Hepatocyte (in vitro differentiated cells): ENCODE measurements around the gene MVB12B. TPM values are rescaled to one million over a fixed set of nuclear protein-coding genes. Genes with fewer than 3 reads are reported as not detected.

Experiments
- DNase-seq: peaks from one replicate; pipeline ENCODE4 v3.0.0-alpha.2; 2016; ENCODE audit warnings: low spot score
- H2AFZ ChIP-seq: fragments of 200-600 bp; sonication (generic); 2 replicates; pipeline ENCODE4 v1.6.0; 2016; ENCODE audit warnings: antibody characterized with exemption, mild to moderate bottlenecking
- H3K27ac ChIP-seq: fragments of 200-600 bp; sonication (generic); 2 replicates; pipeline ENCODE4 v1.5.1; 2016; ENCODE audit warnings: mild to moderate bottlenecking
- H3K27me3 ChIP-seq: fragments of 200-600 bp; sonication (generic); 2 replicates; pipeline ENCODE4 v1.6.1; 2016
- H3K36me3 ChIP-seq: fragments of 200-600 bp; sonication (generic); replicated peaks from 2 replicates; pipeline ENCODE4 v1.5.1; 2016; ENCODE audit warnings: low read depth; ENCODE audit not compliant: insufficient read depth
- H3K4me1 ChIP-seq: fragments of 200-600 bp; sonication (generic); 2 replicates; pipeline ENCODE4 v1.5.1; 2016; ENCODE audit warnings: mild to moderate bottlenecking, moderate library complexity; ENCODE audit not compliant: insufficient read depth
- H3K4me2 ChIP-seq: fragments of 200-600 bp; sonication (generic); 2 replicates; pipeline ENCODE4 v1.6.0; 2016
- H3K4me3 ChIP-seq: fragments of 200-600 bp; sonication (generic); 2 replicates; pipeline ENCODE4 v1.5.1; 2016; ENCODE audit warnings: mild to moderate bottlenecking
- H3K79me2 ChIP-seq: fragments of 200-600 bp; sonication (generic); 2 replicates; pipeline ENCODE4 v1.6.0; 2017; ENCODE audit warnings: mild to moderate bottlenecking
- H3K9me2 ChIP-seq: fragments of 200-600 bp; sonication (generic); replicated peaks from 2 replicates; pipeline ENCODE4 v1.6.0; 2017; ENCODE audit warnings: mild to moderate bottlenecking; ENCODE audit not compliant: insufficient read depth
- H3K9me3 ChIP-seq: fragments of 200-600 bp; sonication (generic); 2 replicates; pipeline ENCODE4 v1.5.1; 2016; ENCODE audit warnings: low read depth, mild to moderate bottlenecking
- H4K20me1 ChIP-seq: fragments of 200-600 bp; sonication (generic); 2 replicates; pipeline ENCODE4 v1.6.0; 2016; ENCODE audit warnings: mild to moderate bottlenecking; ENCODE audit not compliant: insufficient read depth, poor library complexity, severe bottlenecking
- EZH2 ChIP-seq: fragments of 200-600 bp; sonication (generic); IDR thresholded peaks from 2 replicates; pipeline ENCODE4 v1.6.1; 2016; ENCODE audit warnings: antibody characterized with exemption, mild to moderate bottlenecking, borderline replicate concordance
- EZH2phosphoT487 ChIP-seq: fragments of 200-600 bp; sonication (generic); IDR thresholded peaks from one replicate; pipeline ENCODE4 v1.6.1; 2018; ENCODE audit warnings: antibody characterized with exemption, mild to moderate bottlenecking, low read depth, moderate library complexity; ENCODE audit not compliant: unreplicated experiment, severe bottlenecking
- WGBS: methylation state at CpG from one replicate; pipeline ENCODE4 v1.1.6; 2016; ENCODE audit warnings: low lambda C conversion rate; ENCODE audit errors: missing lambda C conversion rate; 5-methylcytosine and 5-hydroxymethylcytosine counted together
- polyA plus RNA-seq: library from polyadenylated mRNA; unstranded; fragments of >200 nt; fragmentation: Nextera tagmentation; extraction: Ambion mirVana; gene quantifications from 2 replicates; pipeline ENCODE4 v1.2.1, GENCODE V29; 2016
- total RNA-seq: library from RNA; depleted of rRNA; stranded (reverse); fragments of >200 nt; gene quantifications from 2 replicates; pipeline ENCODE4 v1.2.3, GENCODE V29; 2014
- TF ChIP-seq, protein P1 (sequence below): fragments of 200-600 bp; sonication (generic); IDR thresholded peaks from 2 replicates; pipeline ENCODE4 v1.5.1; 2016; ENCODE audit warnings: antibody characterized with exemption, mild to moderate bottlenecking; ENCODE audit not compliant: poor library complexity

Gene MVB12B
- total and polyA plus RNA-seq, 2 experiments from 2014 or later = 11.8 to 12.1 TPM

GRCh38 chr9:126302730-126303129, 23.9 kb upstream of the MVB12B start:
- no peak for TF ChIP-seq EZH2phosphoT487
- TF ChIP-seq, protein P1, sequence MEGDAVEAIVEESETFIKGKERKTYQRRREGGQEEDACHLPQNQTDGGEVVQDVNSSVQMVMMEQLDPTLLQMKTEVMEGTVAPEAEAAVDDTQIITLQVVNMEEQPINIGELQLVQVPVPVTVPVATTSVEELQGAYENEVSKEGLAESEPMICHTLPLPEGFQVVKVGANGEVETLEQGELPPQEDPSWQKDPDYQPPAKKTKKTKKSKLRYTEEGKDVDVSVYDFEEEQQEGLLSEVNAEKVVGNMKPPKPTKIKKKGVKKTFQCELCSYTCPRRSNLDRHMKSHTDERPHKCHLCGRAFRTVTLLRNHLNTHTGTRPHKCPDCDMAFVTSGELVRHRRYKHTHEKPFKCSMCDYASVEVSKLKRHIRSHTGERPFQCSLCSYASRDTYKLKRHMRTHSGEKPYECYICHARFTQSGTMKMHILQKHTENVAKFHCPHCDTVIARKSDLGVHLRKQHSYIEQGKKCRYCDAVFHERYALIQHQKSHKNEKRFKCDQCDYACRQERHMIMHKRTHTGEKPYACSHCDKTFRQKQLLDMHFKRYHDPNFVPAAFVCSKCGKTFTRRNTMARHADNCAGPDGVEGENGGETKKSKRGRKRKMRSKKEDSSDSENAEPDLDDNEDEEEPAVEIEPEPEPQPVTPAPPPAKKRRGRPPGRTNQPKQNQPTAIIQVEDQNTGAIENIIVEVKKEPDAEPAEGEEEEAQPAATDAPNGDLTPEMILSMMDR = no peak
- no peak for TF ChIP-seq EZH2
- H3K9me3 ChIP-seq = no peaks in the 10 kb centered on the region
- H3K27me3 ChIP-seq = no peaks in the 10 kb centered on the region
- H2AFZ ChIP-seq = no peak overlapping the region
- H3K9me2 ChIP-seq = no peaks in the 10 kb centered on the region
- no peaks in the 10 kb centered on the region for H3K36me3 ChIP-seq
- peaks cover 8% of the 10 kb centered on the region for H3K4me1 ChIP-seq
- H3K79me2 ChIP-seq = no peaks in the 10 kb centered on the region
- WGBS = 83% methylated on average over 1 of the region's 1 CpG
- H4K20me1 ChIP-seq = no peaks in the 10 kb centered on the region
- H3K4me2 ChIP-seq = no peak overlapping the region
- DNase-seq = no peak
- H3K27ac ChIP-seq = no peak overlapping the region
- no peak overlapping the region for H3K4me3 ChIP-seq

- no peak overlapping the region for H3K4me2 ChIP-seq
- H3K9me3 ChIP-seq = no peaks in the 10 kb centered on the region
- no peaks in the 10 kb centered on the region for H4K20me1 ChIP-seq
- 89% methylated on average over 3 of the region's 3 CpGs for WGBS
- H3K27ac ChIP-seq = no peak overlapping the region
- no peak for DNase-seq
- peaks cover 4% of the 10 kb centered on the region for H3K4me1 ChIP-seq
- no peaks in the 10 kb centered on the region for H3K27me3 ChIP-seq
- H3K4me3 ChIP-seq = no peak overlapping the region
- no peaks in the 10 kb centered on the region for H3K9me2 ChIP-seq
- H3K79me2 ChIP-seq = no peaks in the 10 kb centered on the region
- H2AFZ ChIP-seq = no peak overlapping the region
- TF ChIP-seq, protein P1 = no peak
- no peak for TF ChIP-seq EZH2
- no peak for TF ChIP-seq EZH2phosphoT487
- no peaks in the 10 kb centered on the region for H3K36me3 ChIP-seq
These were observed 23.1 kb upstream of the MVB12B start for GRCh38 chr9:126303488-126303887.

GRCh38 chr9:126304207-126304970, 22.2 kb upstream of the MVB12B start:
- Histone ChIP-seq H3K79me2 (no peaks in the 10 kb centered on the region), H3K36me3 (no peaks in the 10 kb centered on the region), H3K4me3 (no peak overlapping the region), H3K4me1 (no peaks in the 10 kb centered on the region), H3K9me2 (no peaks in the 10 kb centered on the region), H3K9me3 (no peaks in the 10 kb centered on the region), H3K27ac (no peak overlapping the region), H2AFZ (no peak overlapping the region), H3K4me2 (no peak overlapping the region), H3K27me3 (no peaks in the 10 kb centered on the region), H4K20me1 (no peaks in the 10 kb centered on the region)
- WGBS = 90% methylated on average over 8 of the region's 8 CpGs
- DNase-seq = no peak
- TF ChIP-seq, protein P1 = no peak
- no peak for TF ChIP-seq EZH2
- TF ChIP-seq EZH2phosphoT487 = no peak
